ENCODE data around the gene TMEM117. TPM values are rescaled to one million over a fixed set of nuclear protein-coding genes. Genes with fewer than 3 reads are reported as not detected.

The TMEM117 gene
- total and polyA plus RNA-seq, 10 of the 15 experiments (the other 5 are each of a cell fraction or from before 2014, with no cell fraction given): 3.1 to 8.2 (median 6.1) TPM

GRCh38 chr12:44184499-44185206, 348.8 kb downstream of the TMEM117 start (continued):
- TF ChIP-seq SPI1 (IDR thresholded peaks at IDR 0.05; ENCODE audit: borderline replicate concordance, insufficient read depth, low read depth, low read length) (peak; percentile 54; the same call in 1 of the 2 replicates), EED (IDR thresholded peaks at IDR 0.05; ENCODE audit: low read depth) (peak; percentile 51; the same call in 1 of the 2 replicates), NFXL1 (IDR thresholded peaks at IDR 0.05; ENCODE audit: borderline replicate concordance) (no peak), RUNX3 (IDR thresholded peaks at IDR 0.05; ENCODE audit: low read length) (peak; percentile 92)

DNA sequence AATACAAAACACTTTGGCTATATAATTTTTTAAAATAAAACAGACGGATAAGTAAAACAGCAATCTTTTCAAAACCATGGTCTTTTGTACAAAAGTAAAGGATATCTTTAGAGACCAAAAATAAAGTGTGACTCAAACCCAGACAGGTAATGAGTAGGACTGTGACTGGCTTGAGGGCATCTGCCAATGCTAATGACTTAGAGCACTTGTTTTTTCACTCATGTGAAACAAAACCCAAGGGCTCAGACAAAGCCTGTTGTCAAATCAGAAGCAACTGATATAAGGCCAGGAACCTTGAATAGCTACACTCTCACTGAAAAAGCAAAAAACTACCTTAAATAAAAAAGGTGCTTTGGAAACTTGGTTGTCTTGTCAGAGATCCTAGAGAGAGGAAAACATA, 357.4 kb downstream of the TMEM117 start:
- in situ Hi-C loops (cut with MboI) (no loop called here), intact Hi-C loops (cut with micrococcal nuclease; ENCODE audit: unreplicated experiment) (no loop called here)
- no peaks in the 10 kb centered on the region for H3K9me3 ChIP-seq (replicated peaks; ENCODE audit: control insufficient read depth, insufficient read depth, low read length)
- peak overlapping the region; percentile 42; the same call in 1 of the 2 replicates for H3K27ac ChIP-seq (ENCODE audit: control insufficient read depth, insufficient read depth)
- ChIA-PET RAD21 (ENCODE audit: unreplicated experiment) (no interaction called here), POLR2A (no interaction called here), SMC1A (ENCODE audit: uncharacterized antibody, unreplicated experiment) (interaction anchor here (1.3 to 1.9 kb wide), 2 partner anchors 8 to 74 kb away, joined by 4 to 8 read pairs; no protein-coding TSS in a partner anchor), CTCF (no interaction called here)
- ATAC-seq (peak; percentile 99), DNase-seq (ENCODE audit: low read depth, low spot score) (peak; percentile 65), FAIRE-seq (peak; percentile 89)
- no peak overlapping the region for H3K4me3 ChIP-seq
- BruUV-seq (replicated peaks): no TSS peak
- no peaks in the 10 kb centered on the region for H3K27me3 ChIP-seq (replicated peaks in 1 of 2; ENCODE audit: control insufficient read depth in 2 of 2, insufficient read depth in 2 of 2, low read length in 1 of 2)
- no peak overlapping the region; the same call in 1 of the 2 replicates for H3K4me2 ChIP-seq (ENCODE audit: control insufficient read depth, insufficient read depth)
- H3K79me2 ChIP-seq (ENCODE audit: control insufficient read depth, insufficient read depth, low read length): no peaks in the 10 kb centered on the region
- H3K36me3 ChIP-seq (ENCODE audit: control insufficient read depth in 2 of 2, insufficient read depth in 2 of 2, low read length in 1 of 2): no peaks in the 10 kb centered on the region
- peaks cover 4% of the 10 kb centered on the region; the same call in 1 of the 2 replicates for H3K4me1 ChIP-seq (ENCODE audit: control insufficient read depth, insufficient read depth, low read length)
- H4K20me1 ChIP-seq (ENCODE audit: control insufficient read depth, insufficient read depth): no peaks in the 10 kb centered on the region
- peak overlapping the region; percentile 25 for H2AFZ ChIP-seq (ENCODE audit: control insufficient read depth, low read depth, low read length)
- 0% methylated on average over 1 of the region's 1 CpG for WGBS (ENCODE audit: insufficient coverage, insufficient replicate concordance, low lambda C conversion rate, missing lambda C conversion rate)
- H3K9ac ChIP-seq (ENCODE audit: control insufficient read depth, insufficient read depth, low read length): no peak overlapping the region
- TF ChIP-seq SUZ12 (IDR thresholded peaks at IDR 0.05; ENCODE audit: unreplicated experiment) (no peak), IRF4 (IDR thresholded peaks at IDR 0.05; ENCODE audit: low read depth, low read length) (peak; percentile 96), ATF2 (IDR thresholded peaks at IDR 0.05; ENCODE audit: low read length) (peak; percentile 83), FOXK2 (IDR thresholded peaks at IDR 0.05) (no peak), SREBF1 (IDR thresholded peaks at IDR 0.05; ENCODE audit: low read length) (no peak), RUNX3 (IDR thresholded peaks at IDR 0.05; ENCODE audit: low read length) (peak; percentile 86), BACH1 (IDR thresholded peaks at IDR 0.05; ENCODE audit: borderline replicate concordance) (peak; percentile 80; the same call in 1 of the 2 replicates), TCF12 (IDR thresholded peaks at IDR 0.05; ENCODE audit: low read depth, low read length) (0 out of 2 replicates have a peak, but pooled peaks have one; percentile 32), RELB (IDR thresholded peaks at IDR 0.05; ENCODE audit: low read depth) (0 out of 2 replicates have a peak, but pooled peaks have one; percentile 24), ZBED1 (IDR thresholded peaks at IDR 0.05; ENCODE audit: borderline replicate concordance) (peak; percentile 76; the same call in 1 of the 2 replicates), ZNF217 (IDR thresholded peaks at IDR 0.05) (0 out of 2 replicates have a peak, but pooled peaks have one; percentile 37)
- TF ChIP-seq, protein P1, sequence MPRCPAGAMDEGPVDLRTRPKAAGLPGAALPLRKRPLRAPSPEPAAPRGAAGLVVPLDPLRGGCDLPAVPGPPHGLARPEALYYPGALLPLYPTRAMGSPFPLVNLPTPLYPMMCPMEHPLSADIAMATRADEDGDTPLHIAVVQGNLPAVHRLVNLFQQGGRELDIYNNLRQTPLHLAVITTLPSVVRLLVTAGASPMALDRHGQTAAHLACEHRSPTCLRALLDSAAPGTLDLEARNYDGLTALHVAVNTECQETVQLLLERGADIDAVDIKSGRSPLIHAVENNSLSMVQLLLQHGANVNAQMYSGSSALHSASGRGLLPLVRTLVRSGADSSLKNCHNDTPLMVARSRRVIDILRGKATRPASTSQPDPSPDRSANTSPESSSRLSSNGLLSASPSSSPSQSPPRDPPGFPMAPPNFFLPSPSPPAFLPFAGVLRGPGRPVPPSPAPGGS (IDR thresholded peaks at IDR 0.05; ENCODE audit: borderline replicate concordance, insufficient read depth, low read depth, low read length, poor library complexity, severe bottlenecking): peak; percentile 57
- TF ChIP-seq, protein P2, sequence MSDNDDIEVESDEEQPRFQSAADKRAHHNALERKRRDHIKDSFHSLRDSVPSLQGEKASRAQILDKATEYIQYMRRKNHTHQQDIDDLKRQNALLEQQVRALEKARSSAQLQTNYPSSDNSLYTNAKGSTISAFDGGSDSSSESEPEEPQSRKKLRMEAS (IDR thresholded peaks at IDR 0.05; ENCODE audit: low read depth, low read length): no peak
